Thoracic aorta (tissue), 2 donors: ENCODE data around the gene TARBP2. TPM values are rescaled to one million over a fixed set of nuclear protein-coding genes. Genes with fewer than 3 reads are reported as not detected.
"Not testable (repeated sequence)": the region's sequence is repeated elsewhere in the genome, so short reads cannot be mapped to it uniquely, and the experiment has no call there.

Source experiments
- ATAC-seq: fragments of 150-250 bp; one replicate; pipeline ENCODE4 v1.8.0; 2017; ENCODE audit warnings: low read depth; ENCODE audit not compliant: insufficient number of reproducible peaks, low FRiP score
- DNase-seq: peaks from one replicate; pipeline ENCODE4 v3.0.0-alpha.2; 2020; ENCODE audit warnings: low spot score
- H3K27ac ChIP-seq, 2 donors: fragments of 200-600 bp; sonication (generic); 1 replicate in 1 of 2; 2 replicates in 1 of 2; pipeline ENCODE4 v1.5.1; 2016; ENCODE audit warnings: mild to moderate bottlenecking in 2 of 2, moderate library complexity in 2 of 2
- H3K27me3 ChIP-seq: fragments of 200-600 bp; sonication (generic); replicated peaks from 2 replicates; pipeline ENCODE4 v1.6.0; 2016; ENCODE audit warnings: mild to moderate bottlenecking; ENCODE audit not compliant: insufficient read depth
- H3K36me3 ChIP-seq: fragments of 200-600 bp; sonication (generic); one replicate; pipeline ENCODE4 v1.5.1; 2016
- H3K4me1 ChIP-seq, 2 donors: fragments of 200-600 bp; sonication (generic); 1 replicate in 1 of 2; 2 replicates in 1 of 2; pipeline versions ENCODE4 v1.5.1 to v1.6.0; 2016; ENCODE audit warnings: low read depth in 2 of 2, mild to moderate bottlenecking in 1 of 2; ENCODE audit not compliant: control insufficient read depth in 1 of 2
- H3K4me3 ChIP-seq: fragments of 200-600 bp; sonication (generic); 2 replicates; pipeline ENCODE4 v1.5.1; 2016; ENCODE audit warnings: mild to moderate bottlenecking
- H3K9me3 ChIP-seq: fragments of 200-600 bp; sonication (generic); 2 replicates; pipeline ENCODE4 v1.5.1; 2016
- CTCF ChIP-seq: fragments of 200-600 bp; sonication (generic); IDR thresholded peaks from one replicate; pipeline ENCODE4 v1.5.1; 2019; ENCODE audit warnings: antibody characterized with exemption
- total RNA-seq, 2 donors: library from RNA; depleted of rRNA; stranded (reverse); fragments of >200 nt; gene quantifications; one replicate each; pipeline versions ENCODE4 v1.1.0 to v1.2.3, GENCODE V29; 2016

The TARBP2 gene
- total RNA-seq, 2 donors from 2014 or later = 14.2 to 27.7 TPM

- peak overlapping the region in 1 of 2 donors; percentile 26 for H3K27ac ChIP-seq
- no peaks in the 10 kb centered on the region for H3K27me3 ChIP-seq
- DNase-seq (no peak), ATAC-seq (no peak)
- no peak for TF ChIP-seq CTCF
- H3K4me3 ChIP-seq = no peak overlapping the region
- peaks cover 13 to 41% of the 10 kb centered on the region in 2 donors for H3K4me1 ChIP-seq
- H3K36me3 ChIP-seq = peaks cover 76% of the 10 kb centered on the region
- no peaks in the 10 kb centered on the region for H3K9me3 ChIP-seq
Observed at GRCh38 chr12:53474819-53475218, 26.3 kb upstream of the TARBP2 start.

DNA sequence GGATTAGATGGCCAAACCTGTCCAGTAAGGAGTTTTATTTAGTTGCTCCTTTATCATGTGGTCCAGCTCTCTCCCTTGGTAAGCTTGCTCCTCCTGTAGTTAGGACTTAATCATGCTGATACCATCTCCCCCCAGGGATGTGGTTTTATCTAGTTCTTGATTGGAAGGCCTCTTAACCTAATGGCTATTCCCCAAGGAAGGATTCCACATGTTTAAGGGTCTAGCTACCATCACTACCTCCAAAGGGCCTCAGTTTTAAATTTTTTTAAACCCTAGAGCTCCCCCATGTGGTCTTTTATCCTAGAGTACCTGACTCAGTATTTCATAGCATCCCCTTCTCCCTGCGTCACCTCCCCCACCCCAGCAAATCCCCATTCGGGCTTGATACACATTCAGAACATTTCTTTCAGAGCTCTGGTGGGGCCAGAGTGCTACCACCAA lies 24.3 kb upstream of the TARBP2 start:
- Histone ChIP-seq H3K36me3 (peaks cover 80% of the 10 kb centered on the region), H3K9me3 (no peaks in the 10 kb centered on the region), H3K27me3 (no peaks in the 10 kb centered on the region), H3K27ac (peak overlapping the region; percentile 8 to 29), H3K4me3 (no peak overlapping the region), H3K4me1 (peaks cover 13 to 41% of the 10 kb centered on the region in 2 donors)
- no peak for TF ChIP-seq CTCF
- DNase-seq = no peak
- ATAC-seq = no peak

- peaks cover 88% of the 10 kb centered on the region for H3K36me3 ChIP-seq
- no peaks in the 10 kb centered on the region for H3K9me3 ChIP-seq
- TF ChIP-seq CTCF = no peak
- no peak overlapping the region for H3K4me3 ChIP-seq
- no peak for DNase-seq
- no peak for ATAC-seq
- peak overlapping the region; percentile 18 to 23 for H3K27ac ChIP-seq
- H3K4me1 ChIP-seq = peaks cover 7 to 27% of the 10 kb centered on the region in 2 donors
- H3K27me3 ChIP-seq = no peaks in the 10 kb centered on the region
Observed at GRCh38 chr12:53478865-53479264, 22.2 kb upstream of the TARBP2 start.

DNA sequence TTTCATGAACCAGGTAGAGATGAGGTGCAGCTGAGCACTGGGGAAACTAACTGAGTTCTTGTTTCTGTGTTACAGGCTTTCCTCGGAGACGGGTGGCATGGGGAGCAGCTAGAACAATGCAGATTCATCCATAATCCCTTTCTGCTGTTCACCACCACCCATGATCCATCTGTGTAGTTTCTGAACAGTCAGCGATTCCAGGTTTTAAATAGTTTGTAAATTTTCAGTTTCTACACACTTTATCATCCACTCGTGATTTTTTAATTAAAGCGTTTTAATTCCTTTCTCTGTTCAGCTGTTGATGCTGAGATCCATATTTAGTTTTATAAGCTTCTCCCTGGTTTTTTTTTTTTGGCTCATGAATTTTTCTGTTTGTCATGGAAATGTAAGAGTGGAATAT lies 21.8 kb upstream of the TARBP2 start:
- H3K27ac ChIP-seq = peak overlapping the region in 1 of 2 donors; percentile 23
- peaks cover 88% of the 10 kb centered on the region for H3K36me3 ChIP-seq
- H3K27me3 ChIP-seq = no peaks in the 10 kb centered on the region
- H3K4me3 ChIP-seq = no peak overlapping the region
- H3K9me3 ChIP-seq = no peaks in the 10 kb centered on the region
- DNase-seq = no peak
- ATAC-seq = no peak
- no peak for TF ChIP-seq CTCF
- H3K4me1 ChIP-seq = peaks cover 5 to 22% of the 10 kb centered on the region in 2 donors

DNA sequence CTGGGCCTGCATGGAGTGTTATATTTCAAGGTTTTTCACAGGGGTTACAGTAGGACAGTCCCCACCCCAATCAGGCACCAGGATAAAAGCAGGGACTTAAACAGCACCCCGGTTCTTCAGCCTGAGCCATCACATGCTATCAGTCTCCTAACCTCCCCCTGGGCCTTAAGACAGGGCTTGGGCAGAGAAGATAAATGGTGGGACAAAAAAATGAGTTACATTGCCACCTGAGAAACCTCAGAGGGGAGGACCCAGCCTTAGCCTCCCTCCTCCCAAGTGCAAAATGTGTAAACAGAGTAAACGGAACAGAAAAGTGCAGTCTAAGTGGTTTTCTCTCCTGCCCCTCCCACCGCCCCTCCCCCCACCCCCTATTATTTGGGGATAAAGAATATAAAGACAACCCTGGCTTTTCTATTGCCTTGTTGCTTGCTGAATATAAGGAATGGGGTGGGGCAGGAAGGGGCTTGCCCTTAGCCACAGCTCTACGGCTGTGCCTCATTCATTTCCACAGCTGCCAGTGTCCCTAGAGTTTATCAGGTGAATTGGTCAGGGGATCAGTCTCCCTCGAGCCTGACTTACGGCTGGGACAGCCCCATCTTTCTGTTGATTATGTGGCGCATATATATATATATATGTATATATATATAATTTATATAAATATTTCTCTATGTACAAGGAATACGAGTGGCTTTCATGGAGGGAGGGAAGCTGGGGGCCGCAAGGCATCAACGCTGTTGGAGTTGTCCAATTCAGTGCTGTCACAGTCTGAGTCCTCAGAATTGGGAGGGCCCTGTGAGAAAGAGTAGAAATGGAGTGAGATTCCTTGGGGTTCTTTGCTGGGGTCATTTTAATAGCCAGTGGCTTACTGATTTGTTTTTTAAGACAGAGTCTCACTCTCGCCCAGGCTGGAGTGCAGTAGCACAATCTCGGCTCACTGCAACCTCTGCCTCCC lies 20.3 kb upstream of the TARBP2 start:
- H3K27ac ChIP-seq = peak overlapping the region in 1 of 2 donors; percentile 23
- H3K4me1 ChIP-seq = peaks cover 0 to 12% of the 10 kb centered on the region in 2 donors

GRCh38 chr12:53481458-53481857 lies 19.6 kb upstream of the TARBP2 start:
- not testable (repeated sequence) for H3K9me3 ChIP-seq, ATAC-seq, H3K27me3 ChIP-seq, H3K4me3 ChIP-seq, DNase-seq
- H3K27ac ChIP-seq = peak overlapping the region in 1 of 2 donors; percentile 23
- peaks cover 83% of the 10 kb centered on the region for H3K36me3 ChIP-seq
- H3K4me1 ChIP-seq = peaks cover 0 to 12% of the 10 kb centered on the region in 2 donors

More for the DNA sequence above, 20.3 kb upstream of the TARBP2 start:
- Histone ChIP-seq H3K27me3 (no peaks in the 10 kb centered on the region), H3K36me3 (peaks cover 83% of the 10 kb centered on the region), H3K4me3 (no peak overlapping the region), H3K9me3 (no peaks in the 10 kb centered on the region)
- ATAC-seq = no peak
- DNase-seq = no peak
- TF ChIP-seq CTCF = no peak
